GM06990 (cell line): ENCODE results near the gene PAGR1.
"Not testable (repeated sequence)": the region's sequence is repeated elsewhere in the genome, so short reads cannot be mapped to it uniquely, and the experiment has no call there.

Source experiments
- DNase-seq: peaks from one replicate; pipeline ENCODE4 v3.0.0-alpha.2; 2011; ENCODE audit not compliant: insufficient read length; ENCODE audit errors: extremely low read depth
- H3K27me3 ChIP-seq: replicated peaks from 2 replicates; pipeline ENCODE4 v1.6.0; 2011; ENCODE audit warnings: low read length; ENCODE audit not compliant: control insufficient read depth, insufficient read depth
- H3K36me3 ChIP-seq: 2 replicates; pipeline ENCODE4 v1.5.1; 2011; ENCODE audit warnings: low read length; ENCODE audit not compliant: control insufficient read depth, insufficient read depth
- H3K4me3 ChIP-seq: replicated peaks from 2 replicates; pipeline ENCODE4 v1.5.1; 2011; ENCODE audit warnings: low read depth, mild to moderate bottlenecking, control low read depth, low read length
- CTCF ChIP-seq: IDR thresholded peaks from 2 replicates; pipeline ENCODE4 v1.5.1; 2011; ENCODE audit warnings: low read length, control low read depth, mild to moderate bottlenecking, inconsistent platforms; ENCODE audit not compliant: insufficient read depth, poor library complexity, severe bottlenecking

Gene PAGR1

GRCh38 chr16:29830774-29831173, 14.8 kb downstream of the PAGR1 start:
- DNase-seq, result no peak
- Histone ChIP-seq H3K27me3 (no peaks in the 10 kb centered on the region), H3K36me3 (peaks cover 24% of the 10 kb centered on the region), H3K4me3 (no peak overlapping the region)
- no peak for TF ChIP-seq CTCF

DNA sequence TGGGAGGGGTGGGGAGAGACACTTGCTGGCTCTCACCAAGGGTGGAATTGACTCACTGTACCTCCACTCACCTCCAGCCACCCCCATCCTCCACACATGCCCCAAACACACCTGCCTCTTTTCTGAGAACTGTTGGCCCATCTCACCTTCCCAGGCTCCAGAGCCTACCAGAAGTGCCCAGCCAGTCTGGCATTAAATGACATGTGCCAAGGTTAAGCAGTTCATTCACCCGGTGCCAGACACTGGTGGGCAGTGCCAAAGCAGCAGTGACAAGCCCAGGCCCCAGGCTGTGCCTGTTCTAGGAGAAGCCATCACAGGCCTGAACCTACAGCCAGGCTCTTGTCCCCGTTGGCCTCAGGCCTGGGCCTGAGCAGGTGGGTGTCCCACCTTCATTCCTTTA, 15.5 kb downstream of the PAGR1 start:
- DNase-seq, result no peak
- Histone ChIP-seq H3K27me3 (no peaks in the 10 kb centered on the region), H3K4me3 (no peak overlapping the region), H3K36me3 (peaks cover 24% of the 10 kb centered on the region)
- TF ChIP-seq CTCF, result no peak

DNA sequence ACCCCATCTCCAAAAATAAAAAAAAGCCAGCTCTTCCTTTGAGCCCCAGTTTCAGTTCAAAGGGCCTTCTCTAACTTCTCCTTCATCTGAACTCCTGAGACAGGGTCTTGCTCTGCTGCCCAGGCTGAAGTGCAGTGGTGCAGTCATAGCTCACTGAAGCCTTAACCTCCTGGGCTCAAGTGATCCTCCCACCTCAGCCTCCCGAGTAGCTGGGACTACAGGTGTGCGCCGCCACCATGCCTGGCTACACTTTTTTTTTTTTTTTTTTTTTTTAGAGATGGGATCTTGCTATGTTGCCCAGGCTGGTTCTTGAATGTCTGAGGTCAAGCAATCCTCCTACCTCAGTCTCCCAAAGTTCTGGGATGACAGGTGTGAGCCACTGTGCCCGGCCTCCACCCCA, 17.3 kb downstream of the PAGR1 start:
- H3K4me3 ChIP-seq, DNase-seq, H3K27me3 ChIP-seq: not testable (repeated sequence)
- peaks cover 28% of the 10 kb centered on the region for H3K36me3 ChIP-seq

- DNase-seq, result no peak
Measured at GRCh38 chr16:29834079-29834478, 18.1 kb downstream of the PAGR1 start.

GRCh38 chr16:29835926-29836325, 20.0 kb downstream of the PAGR1 start:
- H3K27me3 ChIP-seq, result no peaks in the 10 kb centered on the region
- no peak for TF ChIP-seq CTCF
- peaks cover 25% of the 10 kb centered on the region for H3K36me3 ChIP-seq
- no peak for DNase-seq
- H3K4me3 ChIP-seq, result no peak overlapping the region

More at GRCh38 chr16:29834079-29834478, 18.1 kb downstream of the PAGR1 start:
- no peak for TF ChIP-seq CTCF
- peaks cover 28% of the 10 kb centered on the region for H3K36me3 ChIP-seq
- no peaks in the 10 kb centered on the region for H3K27me3 ChIP-seq
- H3K4me3 ChIP-seq, result no peak overlapping the region

DNA sequence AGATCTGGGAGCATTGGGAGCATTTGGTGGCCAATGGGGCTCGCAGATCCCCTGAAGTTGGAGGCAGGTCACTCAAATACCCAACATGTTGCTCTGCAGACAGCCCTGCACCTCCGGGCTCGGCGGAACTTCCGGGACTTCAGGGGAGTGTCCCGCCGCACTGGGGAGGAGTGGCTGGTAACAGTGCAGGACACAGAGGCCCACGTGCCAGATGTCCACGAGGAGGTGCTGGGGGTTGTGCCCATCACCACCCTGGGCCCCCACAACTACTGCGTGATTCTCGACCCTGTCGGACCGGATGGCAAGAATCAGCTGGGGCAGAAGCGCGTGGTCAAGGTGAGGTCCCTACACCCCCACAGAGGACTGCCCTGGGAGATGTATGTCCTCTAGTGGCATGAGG, 20.7 kb downstream of the PAGR1 start:
- TF ChIP-seq CTCF, result no peak
- H3K27me3 ChIP-seq, result no peaks in the 10 kb centered on the region
- DNase-seq, result no peak
- no peak overlapping the region for H3K4me3 ChIP-seq
- H3K36me3 ChIP-seq, result peaks cover 25% of the 10 kb centered on the region
